Endothelial cell of umbilical vein (primary cell): ENCODE results near the gene ANK2.

Source experiments
- JUN ChIP-seq: IDR thresholded peaks from 2 replicates; pipeline ENCODE4 v1.6.1; 2011; ENCODE audit warnings: borderline replicate concordance, low read depth; ENCODE audit not compliant: insufficient read length, insufficient read depth
- POLR2AphosphoS5 ChIP-seq: IDR thresholded peaks from 2 replicates; pipeline ENCODE4 v1.6.1; 2012; ENCODE audit warnings: low read depth, mild to moderate bottlenecking, control low read depth, low read length, moderate library complexity; ENCODE audit not compliant: insufficient read depth
- TF ChIP-seq, protein P1 (sequence below), 2 donors: IDR thresholded peaks; 1 replicate in 1 of 2; 2 replicates in 1 of 2; pipeline ENCODE4 v1.5.1; 2011; ENCODE audit warnings: low read length in 2 of 2, mild to moderate bottlenecking in 2 of 2, moderate library complexity in 2 of 2, control low read depth in 1 of 2, inconsistent platforms in 1 of 2, low read depth in 1 of 2; ENCODE audit not compliant: insufficient read depth in 1 of 2; ENCODE audit errors: extremely low read depth in 1 of 2
- TF ChIP-seq, protein P2 (sequence below): IDR thresholded peaks from 2 replicates; pipeline ENCODE4 v1.6.1; 2011; ENCODE audit not compliant: insufficient read depth, insufficient read length

DNA sequence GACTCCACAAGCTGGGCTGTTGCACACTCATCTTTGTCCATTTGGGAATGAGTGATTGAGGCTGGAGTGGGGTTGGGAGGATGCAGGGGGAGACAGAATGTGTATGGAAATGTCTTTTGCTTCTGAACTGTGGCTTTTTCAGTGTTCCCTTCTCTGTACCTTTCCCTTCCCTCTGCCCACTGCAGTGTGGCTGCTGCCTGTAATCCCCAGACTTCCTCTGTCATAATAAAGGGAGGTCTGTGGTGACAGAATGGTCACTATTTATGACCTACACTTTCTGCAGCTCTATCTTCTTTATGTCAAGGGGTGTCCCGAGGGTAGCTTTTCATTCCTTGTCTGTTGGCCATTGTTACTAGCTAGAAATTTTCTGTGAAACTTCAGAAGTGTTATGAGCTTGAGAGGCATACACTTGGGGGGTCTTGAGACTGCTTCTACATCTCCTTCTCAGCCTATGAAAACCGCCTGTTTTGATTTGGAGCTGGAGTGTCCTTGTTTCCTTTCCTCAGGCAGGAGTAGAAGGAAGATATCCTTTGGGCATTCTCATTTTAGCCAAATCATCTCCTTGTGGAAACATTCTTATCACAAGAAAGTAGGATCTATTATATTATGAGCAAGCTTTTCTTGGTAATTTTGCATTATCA is 63.0 kb downstream of the ANK2 start:
- TF ChIP-seq, protein P1, sequence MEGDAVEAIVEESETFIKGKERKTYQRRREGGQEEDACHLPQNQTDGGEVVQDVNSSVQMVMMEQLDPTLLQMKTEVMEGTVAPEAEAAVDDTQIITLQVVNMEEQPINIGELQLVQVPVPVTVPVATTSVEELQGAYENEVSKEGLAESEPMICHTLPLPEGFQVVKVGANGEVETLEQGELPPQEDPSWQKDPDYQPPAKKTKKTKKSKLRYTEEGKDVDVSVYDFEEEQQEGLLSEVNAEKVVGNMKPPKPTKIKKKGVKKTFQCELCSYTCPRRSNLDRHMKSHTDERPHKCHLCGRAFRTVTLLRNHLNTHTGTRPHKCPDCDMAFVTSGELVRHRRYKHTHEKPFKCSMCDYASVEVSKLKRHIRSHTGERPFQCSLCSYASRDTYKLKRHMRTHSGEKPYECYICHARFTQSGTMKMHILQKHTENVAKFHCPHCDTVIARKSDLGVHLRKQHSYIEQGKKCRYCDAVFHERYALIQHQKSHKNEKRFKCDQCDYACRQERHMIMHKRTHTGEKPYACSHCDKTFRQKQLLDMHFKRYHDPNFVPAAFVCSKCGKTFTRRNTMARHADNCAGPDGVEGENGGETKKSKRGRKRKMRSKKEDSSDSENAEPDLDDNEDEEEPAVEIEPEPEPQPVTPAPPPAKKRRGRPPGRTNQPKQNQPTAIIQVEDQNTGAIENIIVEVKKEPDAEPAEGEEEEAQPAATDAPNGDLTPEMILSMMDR (IDR thresholded peaks at IDR 0.05; ENCODE audit: extremely low read depth in 1 of 2, insufficient read depth in 1 of 2, low read depth in 1 of 2, low read length in 2 of 2), result no peak
- TF ChIP-seq, protein P2, sequence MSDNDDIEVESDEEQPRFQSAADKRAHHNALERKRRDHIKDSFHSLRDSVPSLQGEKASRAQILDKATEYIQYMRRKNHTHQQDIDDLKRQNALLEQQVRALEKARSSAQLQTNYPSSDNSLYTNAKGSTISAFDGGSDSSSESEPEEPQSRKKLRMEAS, result no peak
- TF ChIP-seq POLR2AphosphoS5 (no peak), JUN (no peak)
